ENCODE results near the gene GPR4. TPM values are rescaled to one million over a fixed set of nuclear protein-coding genes. Genes with fewer than 3 reads are reported as not detected.

The GPR4 gene
- total and polyA plus RNA-seq, 2 of the 4 experiments (the other 2 are of a cell fraction), result 0.02 TPM; not detected in 1

GRCh38 chr19:45578861-45579260 lies 23.2 kb downstream of the GPR4 start:
- DNase-seq, result no peak
- in situ Hi-C loops (cut with MboI; ENCODE audit: low sequenced_read_pairs), result no loop called here
- Histone ChIP-seq H3K14ac (replicated peaks; ENCODE audit: low read depth, low read length) (peak overlapping the region; percentile 78), H3K18ac (ENCODE audit: low read depth, low read length) (0 out of 2 replicates have a peak overlapping the region, but pooled peaks have one; percentile 3), H3K4me2 (ENCODE audit: low read depth, low read length) (no peak overlapping the region), H3K4me3 (ENCODE audit: insufficient read depth, low read depth, low read length) (no peak overlapping the region), H3K27ac (ENCODE audit: insufficient read depth, low read length) (peak overlapping the region; percentile 43; the same call in 1 of the 2 replicates), H4K8ac (ENCODE audit: low read depth in 2 of 2, low read length in 2 of 2) (peak overlapping the region in 1 of 2 experiments; percentile 78; a peak in 3 of 4 replicates), H2BK5ac (ENCODE audit: low read depth, low read length, poor library complexity, severe bottlenecking) (no peak overlapping the region), H3K4me1 (ENCODE audit: control insufficient read depth, insufficient read depth, low read length) (peaks cover 17% of the 10 kb centered on the region), H3K23ac (ENCODE audit: low read depth, low read length) (peak overlapping the region; percentile 52; the same call in 1 of the 2 replicates), H2AK9ac (replicated peaks; ENCODE audit: low read depth, low read length, poor library complexity) (no peak overlapping the region), H4K20me1 (ENCODE audit: insufficient read depth, low read length) (peaks cover 11% of the 10 kb centered on the region), H2BK20ac (ENCODE audit: low read depth, low read length) (peak overlapping the region; percentile 85), H3K56ac (ENCODE audit: extremely low read depth, insufficient read depth, low read length) (no peak overlapping the region), H3K4ac (ENCODE audit: low read depth, low read length) (peak overlapping the region; percentile 72), H4K5ac (ENCODE audit: low read depth, low read length) (peak overlapping the region; percentile 90), H2AK5ac (ENCODE audit: low read depth, low read length) (peak overlapping the region; percentile 77), H3K79me1 (ENCODE audit: low read depth in 1 of 2, low read length in 2 of 2) (peaks cover 36 to 75% of the 10 kb centered on the region in 2 experiments), H3K36me3 (ENCODE audit: control insufficient read depth, insufficient read depth, low read length) (no peaks in the 10 kb centered on the region), H3K9ac (ENCODE audit: low read depth, low read length) (no peak overlapping the region), H2BK15ac (ENCODE audit: low read depth, low read length) (peak overlapping the region; percentile 85; the same call in 1 of the 3 replicates), H3K27me3 (ENCODE audit: control insufficient read depth, insufficient read depth, low read length) (no peaks in the 10 kb centered on the region), H3K9me3 (ENCODE audit: control insufficient read depth, insufficient read depth, low read length) (no peaks in the 10 kb centered on the region), H3K9me1 (ENCODE audit: insufficient read depth, low read length) (peaks cover 8% of the 10 kb centered on the region), H2BK120ac (ENCODE audit: low read depth, low read length) (peak overlapping the region; percentile 77), H2AFZ (replicated peaks; ENCODE audit: low read length, poor library complexity) (no peak overlapping the region), H4K91ac (ENCODE audit: insufficient read depth, low read depth, low read length) (peak overlapping the region; percentile 37)
- no TSS peak for BruUV-seq (replicated peaks)
- ChIA-PET POLR2A (ENCODE audit: unreplicated experiment) (no interaction called here), CTCF (no interaction called here)
- intact Hi-C loops (cut with micrococcal nuclease), result no loop called here
- WGBS, 2 experiments (ENCODE audit: extremely low coverage in 2 of 2, insufficient read length in 1 of 2), result 81% methylated on average over 3 of the region's 5 CpGs; no CpG with 5 or more reads in 1 of the 2 experiments
- TF ChIP-seq BHLHE40 (IDR thresholded peaks at IDR 0.05; ENCODE audit: low read depth, low read length), result no peak
- TF ChIP-seq MAZ (IDR thresholded peaks at IDR 0.05; ENCODE audit: borderline replicate concordance, low read depth, low read length), result no peak
- no peak for TF ChIP-seq MAFK (IDR thresholded peaks at IDR 0.05; ENCODE audit: low read depth, low read length)
- TF ChIP-seq, protein P1, sequence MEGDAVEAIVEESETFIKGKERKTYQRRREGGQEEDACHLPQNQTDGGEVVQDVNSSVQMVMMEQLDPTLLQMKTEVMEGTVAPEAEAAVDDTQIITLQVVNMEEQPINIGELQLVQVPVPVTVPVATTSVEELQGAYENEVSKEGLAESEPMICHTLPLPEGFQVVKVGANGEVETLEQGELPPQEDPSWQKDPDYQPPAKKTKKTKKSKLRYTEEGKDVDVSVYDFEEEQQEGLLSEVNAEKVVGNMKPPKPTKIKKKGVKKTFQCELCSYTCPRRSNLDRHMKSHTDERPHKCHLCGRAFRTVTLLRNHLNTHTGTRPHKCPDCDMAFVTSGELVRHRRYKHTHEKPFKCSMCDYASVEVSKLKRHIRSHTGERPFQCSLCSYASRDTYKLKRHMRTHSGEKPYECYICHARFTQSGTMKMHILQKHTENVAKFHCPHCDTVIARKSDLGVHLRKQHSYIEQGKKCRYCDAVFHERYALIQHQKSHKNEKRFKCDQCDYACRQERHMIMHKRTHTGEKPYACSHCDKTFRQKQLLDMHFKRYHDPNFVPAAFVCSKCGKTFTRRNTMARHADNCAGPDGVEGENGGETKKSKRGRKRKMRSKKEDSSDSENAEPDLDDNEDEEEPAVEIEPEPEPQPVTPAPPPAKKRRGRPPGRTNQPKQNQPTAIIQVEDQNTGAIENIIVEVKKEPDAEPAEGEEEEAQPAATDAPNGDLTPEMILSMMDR (conservative IDR thresholded peaks at IDR 0.05; ENCODE audit: low read depth, low read length), result no peak
- no peak for TF ChIP-seq FOS (IDR thresholded peaks at IDR 0.05; ENCODE audit: low read depth, low read length)
- no peak for TF ChIP-seq RAD21 (IDR thresholded peaks at IDR 0.05; ENCODE audit: low read length)
- no peak for TF ChIP-seq POLR2A (IDR thresholded peaks at IDR 0.05; ENCODE audit: low read depth, low read length)
- TF ChIP-seq USF2 (IDR thresholded peaks at IDR 0.05; ENCODE audit: low read depth, low read length), result no peak
- no peak for TF ChIP-seq CEBPB (IDR thresholded peaks at IDR 0.05; ENCODE audit: low read depth, low read length)
- TF ChIP-seq, protein P2, sequence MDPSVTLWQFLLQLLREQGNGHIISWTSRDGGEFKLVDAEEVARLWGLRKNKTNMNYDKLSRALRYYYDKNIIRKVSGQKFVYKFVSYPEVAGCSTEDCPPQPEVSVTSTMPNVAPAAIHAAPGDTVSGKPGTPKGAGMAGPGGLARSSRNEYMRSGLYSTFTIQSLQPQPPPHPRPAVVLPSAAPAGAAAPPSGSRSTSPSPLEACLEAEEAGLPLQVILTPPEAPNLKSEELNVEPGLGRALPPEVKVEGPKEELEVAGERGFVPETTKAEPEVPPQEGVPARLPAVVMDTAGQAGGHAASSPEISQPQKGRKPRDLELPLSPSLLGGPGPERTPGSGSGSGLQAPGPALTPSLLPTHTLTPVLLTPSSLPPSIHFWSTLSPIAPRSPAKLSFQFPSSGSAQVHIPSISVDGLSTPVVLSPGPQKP (IDR thresholded peaks at IDR 0.05; ENCODE audit: borderline replicate concordance, low read depth, low read length), result no peak
- ATAC-seq (ENCODE audit: low read depth), result no peak
- dilution Hi-C loops (cut with HindIII; ENCODE audit: low sequenced_read_pairs, unreplicated experiment), result no loop called here
